ENCODE measurements around the gene DUS1L.
A peak's percentile ranks its signal among the peaks of the same experiment; 100 is the strongest.
"Not testable (repeated sequence)": the region's sequence is repeated elsewhere in the genome, so short reads cannot be mapped to it uniquely, and the experiment has no call there.

Gene DUS1L

DNA sequence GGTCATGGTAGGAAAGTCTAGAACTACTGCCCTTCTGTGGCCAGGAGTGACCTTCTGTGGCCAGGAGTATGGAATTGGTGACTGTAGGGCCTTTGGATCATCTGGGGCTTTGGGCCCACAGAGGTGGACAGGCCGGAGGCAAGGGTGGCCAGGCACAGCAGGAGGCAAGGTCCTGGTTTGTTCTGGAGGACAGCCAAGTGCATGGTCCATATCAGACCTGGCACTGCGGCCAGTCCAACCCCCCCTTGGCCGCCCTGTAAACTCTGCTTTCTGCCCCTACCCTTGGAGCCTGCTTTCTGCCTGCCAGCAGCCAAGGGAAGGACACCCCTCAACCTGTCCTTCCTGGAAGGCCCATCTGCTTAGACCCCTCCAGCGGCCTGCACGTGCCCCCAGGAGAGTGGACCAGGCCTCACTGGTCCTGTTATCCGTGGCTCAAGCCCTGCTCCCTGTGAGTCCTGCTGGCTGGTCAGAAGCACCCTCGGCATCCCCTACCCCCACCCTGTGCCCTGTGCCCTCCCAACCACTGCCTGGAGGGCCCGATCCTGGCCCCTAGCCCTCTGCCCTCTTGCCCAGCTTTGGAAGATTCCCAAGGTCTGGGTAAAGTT, 25.8 kb downstream of the DUS1L start:
- DNase-seq (ENCODE audit: low read depth): no peak

DNA sequence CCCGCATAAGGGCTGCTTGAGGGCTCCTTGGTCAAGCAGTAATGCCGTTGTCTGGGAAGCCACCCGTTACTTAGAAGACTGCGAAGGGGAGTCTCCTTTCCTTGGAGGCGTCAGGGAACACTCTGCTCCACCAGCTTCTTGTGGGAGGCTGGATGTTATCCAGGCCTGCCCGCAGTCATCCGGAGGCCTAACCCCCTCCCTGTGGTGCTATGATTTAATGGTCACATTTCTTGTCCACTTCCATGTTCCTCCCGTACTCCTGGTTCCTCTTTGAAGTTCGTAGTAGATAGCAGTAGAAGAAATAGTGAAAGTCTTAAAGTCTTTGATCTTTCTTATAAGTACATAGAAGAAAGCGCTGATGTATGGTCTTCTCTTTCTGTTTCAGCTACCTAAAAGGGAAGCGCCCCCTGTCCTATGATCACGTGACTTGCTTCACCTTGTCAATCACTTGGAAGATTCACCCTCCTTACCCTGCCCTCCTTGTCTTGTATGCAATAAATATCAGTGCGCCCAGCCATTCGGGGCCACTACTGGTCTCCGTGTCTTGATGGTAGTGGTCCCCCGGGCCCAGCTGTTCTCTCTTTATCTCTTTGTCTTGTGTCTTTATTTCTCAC, 26.7 kb downstream of the DUS1L start:
- not testable (repeated sequence) for DNase-seq (ENCODE audit: low read depth)

DNA sequence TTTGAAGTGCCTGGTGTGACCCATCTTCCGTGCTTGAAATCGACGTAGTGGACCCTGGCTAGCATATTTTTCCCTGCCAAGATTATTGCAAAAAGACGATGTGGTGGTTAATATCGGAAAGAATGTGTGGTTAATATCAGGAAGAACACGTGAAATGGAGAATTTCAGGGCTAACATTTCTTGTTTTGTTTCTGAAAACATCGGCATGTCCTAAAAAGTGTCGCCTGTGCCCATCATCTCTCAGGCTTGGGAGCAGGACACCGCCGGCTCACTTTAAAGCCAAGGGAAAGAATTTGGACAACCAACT, 27.8 kb downstream of the DUS1L start:
- no peak for DNase-seq (ENCODE audit: low read depth)

DNA sequence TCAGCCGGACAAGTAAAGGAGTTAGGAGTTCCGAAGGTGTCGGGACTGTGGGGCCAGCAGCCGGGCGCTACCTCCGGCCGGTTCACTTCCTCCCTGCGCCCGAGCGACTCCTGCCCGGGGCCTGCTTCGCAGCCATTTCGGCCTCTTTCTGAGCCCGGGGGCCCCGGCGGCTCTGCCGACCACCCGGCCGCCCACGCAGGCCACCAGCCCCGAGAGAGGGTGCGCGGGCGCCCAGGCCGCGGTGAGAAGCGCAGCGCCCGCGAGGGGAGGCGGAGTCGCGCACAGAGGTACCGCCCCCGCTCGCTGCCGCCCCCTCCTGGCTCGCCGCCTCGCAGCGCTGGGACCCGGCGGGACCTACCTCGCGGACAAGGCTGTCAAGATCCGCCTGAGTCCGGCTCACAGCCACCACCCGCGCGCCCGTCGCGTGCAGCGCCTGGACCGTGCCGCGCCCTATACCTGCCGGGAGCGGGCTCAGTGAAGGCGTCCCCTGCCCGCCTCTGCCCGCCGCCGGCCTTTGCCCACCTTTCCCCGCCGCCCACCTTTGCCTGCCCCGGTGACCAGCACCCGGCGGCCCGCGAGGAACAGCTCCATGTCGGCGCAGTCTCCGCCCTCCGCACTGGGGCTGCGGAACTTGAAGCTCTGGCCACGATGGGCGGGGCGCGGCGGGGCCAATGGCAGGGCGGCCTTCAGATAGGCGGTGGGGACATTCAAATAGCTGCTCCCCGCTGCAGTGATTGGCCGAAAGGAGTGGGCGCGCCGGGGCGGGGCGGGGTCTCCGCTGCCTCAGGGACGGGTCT, 28.3 kb downstream of the DUS1L start, which contains the start of gene DCXR:
DCXR (minus strand) TSS at position 606 of the 797 bp plus-strand sequence; CDS start at position 591, 15 bp downstream.
- DNase-seq (ENCODE audit: low read depth): peak; percentile 92

DNA sequence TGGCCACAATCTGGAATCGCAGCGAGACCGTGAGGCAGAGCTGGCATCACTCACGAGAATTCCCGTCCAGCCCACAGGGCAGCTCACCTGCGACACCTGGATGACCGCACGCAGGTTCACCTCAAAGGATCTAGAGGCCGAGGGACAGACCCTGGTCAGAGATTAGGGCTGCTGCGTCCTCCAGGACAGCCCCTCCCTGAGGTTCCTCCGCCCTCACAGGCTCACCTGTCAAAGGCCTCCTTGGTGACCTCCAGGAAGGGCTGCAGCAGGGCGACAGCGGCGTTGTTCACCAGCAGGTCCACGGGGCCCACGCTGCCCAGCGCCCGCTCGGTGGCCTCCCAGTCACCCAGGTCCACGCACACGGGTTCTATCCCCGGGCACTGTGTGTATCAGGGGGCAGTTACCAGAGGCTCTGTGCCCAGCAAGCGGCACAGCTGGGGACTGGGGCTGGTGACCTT, 28.9 kb downstream of the DUS1L start:
- no peak for DNase-seq (ENCODE audit: low read depth)

DNA sequence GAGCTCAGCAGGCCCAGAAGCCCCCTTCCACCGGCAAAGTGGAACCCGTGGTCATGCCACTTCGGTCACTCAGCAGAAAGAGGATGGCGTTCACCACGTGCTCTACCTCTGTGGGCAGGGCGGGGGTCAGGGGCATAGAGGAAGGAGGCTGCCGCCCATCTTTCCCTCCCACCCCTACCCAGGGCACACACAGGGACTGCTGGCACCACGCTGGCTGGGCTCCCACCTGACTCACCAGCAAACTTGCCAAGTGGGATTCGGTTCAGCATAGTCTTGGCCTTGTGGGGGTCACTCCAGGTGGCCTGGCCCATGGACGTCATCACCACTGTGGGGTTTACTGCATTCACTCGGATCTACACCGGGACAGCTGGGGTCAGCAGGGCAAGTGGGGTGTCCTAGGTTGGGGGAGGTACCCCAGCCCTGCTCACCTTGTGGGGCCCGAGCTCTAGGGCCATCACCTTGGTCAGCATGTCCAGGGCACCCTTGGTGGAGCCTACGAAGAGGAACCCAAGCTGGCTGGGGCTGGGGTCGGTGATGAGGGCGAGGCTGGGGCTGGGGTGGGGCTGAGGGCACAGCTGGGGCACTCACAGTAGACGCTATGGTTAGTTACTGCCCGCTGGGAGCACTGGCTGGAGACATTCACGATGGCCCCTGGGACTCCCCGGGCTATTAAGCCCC, 29.5 kb downstream of the DUS1L start:
- no peak for DNase-seq (ENCODE audit: low read depth)

DNA sequence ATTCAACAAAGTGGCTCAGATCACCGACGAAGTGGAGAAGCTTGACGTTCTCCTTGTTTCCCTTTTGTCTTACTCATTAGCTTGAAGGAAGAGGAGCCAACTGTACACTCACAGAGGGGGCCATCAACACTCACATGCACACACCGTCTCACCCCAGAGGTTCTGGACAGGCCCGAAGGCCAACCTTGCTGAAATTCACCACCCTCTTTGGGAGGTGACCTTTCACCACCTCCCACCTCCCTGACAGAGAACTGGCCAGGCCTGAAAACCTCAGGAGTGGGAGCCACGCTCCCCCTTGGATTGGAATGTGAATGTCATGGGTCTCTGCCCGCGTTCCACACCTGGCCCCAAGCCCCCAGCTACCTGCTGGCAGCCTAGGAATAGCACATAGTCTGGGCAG, 30.1 kb downstream of the DUS1L start:
- DNase-seq (ENCODE audit: low read depth): no peak

DNA sequence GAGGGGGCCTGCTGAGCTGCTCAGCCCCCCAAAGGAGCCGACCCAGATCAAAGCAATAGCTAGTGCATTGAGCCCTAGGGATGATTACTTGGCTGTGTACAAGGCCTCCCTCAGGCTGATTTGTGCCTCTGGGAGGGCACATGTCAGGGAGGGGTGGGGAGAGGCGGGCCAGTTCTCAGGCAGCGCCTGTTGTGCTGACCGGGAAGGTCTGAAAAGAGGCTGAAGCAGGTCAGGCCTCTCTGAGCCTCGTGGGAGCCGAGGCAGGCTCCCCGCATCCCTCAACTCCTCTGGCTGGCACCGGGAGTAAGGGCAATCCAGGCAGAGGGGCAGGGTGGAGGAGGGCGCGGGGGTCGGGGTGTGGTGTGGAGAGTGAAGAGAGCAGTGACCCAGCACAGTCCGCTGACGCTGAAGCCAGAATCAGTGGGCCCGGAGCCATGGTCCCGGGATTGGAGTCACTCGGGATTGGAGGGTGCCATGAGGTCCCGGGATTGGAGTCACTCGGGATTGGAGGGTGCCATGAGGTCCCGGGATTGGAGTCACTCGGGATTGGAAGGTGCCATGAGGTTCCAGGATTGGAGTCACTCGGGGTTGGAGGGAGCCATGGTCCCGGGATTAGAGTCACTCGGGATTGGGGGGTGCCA, 31.1 kb downstream of the DUS1L start:
- no peak for DNase-seq (ENCODE audit: low read depth)

DNA sequence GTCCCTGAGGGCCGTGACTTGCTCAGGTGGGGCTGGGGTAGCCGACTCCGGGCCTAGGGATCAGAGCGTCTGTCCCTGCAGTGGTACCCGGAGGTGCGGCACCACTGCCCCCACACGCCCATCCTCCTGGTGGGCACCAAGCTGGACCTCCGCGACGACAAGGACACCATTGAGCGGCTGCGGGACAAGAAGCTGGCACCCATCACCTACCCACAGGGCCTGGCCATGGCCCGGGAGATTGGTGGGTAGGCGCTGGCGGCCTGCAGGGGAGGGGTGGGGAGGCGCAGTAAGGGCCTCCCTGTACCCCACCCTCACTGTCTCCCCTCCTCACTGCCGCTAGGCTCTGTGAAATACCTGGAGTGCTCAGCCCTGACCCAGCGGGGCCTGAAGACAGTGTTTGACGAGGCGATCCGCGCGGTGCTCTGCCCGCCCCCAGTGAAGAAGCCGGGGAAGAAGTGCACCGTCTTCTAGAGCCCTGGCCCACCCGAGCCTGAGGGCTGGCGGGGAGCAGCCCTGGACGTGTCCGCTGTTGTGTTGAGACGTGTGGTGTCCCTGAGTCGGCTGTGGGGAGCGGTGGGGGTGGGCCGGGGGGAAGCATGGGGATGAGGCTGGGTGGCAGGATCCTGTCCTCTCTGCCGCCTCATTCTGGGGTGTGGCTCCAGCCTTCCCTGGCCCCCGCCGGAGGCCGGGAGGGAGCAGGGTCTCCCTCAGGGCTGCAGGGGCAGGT, 32.1 kb downstream of the DUS1L start:
- DNase-seq (ENCODE audit: low read depth): no peak

DNA sequence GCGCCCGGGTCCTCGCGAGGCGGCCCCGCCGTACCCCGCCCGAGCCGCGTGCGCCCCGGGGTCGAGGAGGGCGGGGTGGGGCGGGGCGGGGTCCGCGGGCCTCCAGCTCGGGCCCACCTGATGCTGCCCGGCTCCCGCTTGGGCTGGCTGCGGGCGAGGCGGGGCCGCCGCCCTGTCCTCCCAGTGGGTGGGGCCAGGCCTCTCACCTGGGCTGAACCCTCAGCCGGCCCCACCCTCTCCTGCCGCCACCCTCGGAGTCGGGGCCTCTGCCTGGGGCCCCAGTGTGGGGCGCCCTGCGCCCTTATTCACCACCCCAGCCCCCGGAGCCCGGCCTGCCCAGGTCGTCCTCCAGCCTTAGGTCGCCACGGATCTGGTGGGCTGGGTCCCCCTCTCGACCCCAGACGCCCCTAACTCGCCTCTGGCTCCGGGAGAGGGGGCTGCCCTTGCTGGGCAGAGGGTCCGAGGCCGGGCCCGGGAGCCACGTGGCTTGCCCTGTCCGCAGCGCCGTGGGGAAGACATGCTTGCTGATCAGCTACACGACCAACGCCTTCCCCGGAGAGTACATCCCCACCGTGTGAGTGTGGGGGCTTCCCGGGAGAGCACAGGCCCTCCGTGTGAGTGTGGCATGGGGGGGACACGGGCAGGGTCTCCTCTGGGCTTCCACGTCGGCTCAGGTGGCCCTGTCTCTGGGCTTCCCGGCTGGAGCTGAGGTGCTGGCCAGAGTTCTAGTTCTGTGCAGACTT, 33.5 kb downstream of the DUS1L start:
- no peak for DNase-seq (ENCODE audit: low read depth)

DNA sequence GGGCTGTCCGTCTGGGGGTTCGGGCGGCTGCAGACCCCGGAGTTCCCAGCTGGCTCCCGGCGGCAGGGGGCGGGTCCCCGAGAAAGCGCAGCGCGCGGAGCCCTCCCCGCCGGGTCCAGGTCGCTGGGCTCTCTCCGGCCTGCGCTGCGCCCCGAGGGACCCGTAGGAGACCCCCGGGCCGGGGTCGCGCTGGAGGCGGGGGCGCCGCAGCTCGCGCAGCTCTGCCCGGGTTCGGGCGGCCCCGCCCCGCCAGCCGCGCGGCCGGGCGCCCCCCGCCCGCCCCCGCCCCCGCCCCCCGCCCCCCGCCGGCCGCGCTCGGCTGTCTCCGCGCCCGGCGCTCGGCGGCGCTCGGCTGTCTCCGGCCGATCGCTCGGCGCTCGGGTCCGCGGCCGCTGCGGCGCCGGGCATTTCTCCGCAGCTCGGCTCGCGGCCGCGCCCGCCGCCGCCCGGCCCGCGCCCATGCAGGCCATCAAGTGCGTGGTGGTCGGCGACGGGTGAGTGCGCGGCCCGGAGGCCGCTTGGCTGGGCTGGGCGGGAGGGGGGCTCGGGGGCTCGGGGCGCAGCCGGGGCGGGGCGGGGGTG, 34.2 kb downstream of the DUS1L start, which contains the start of gene RAC3:
RAC3 (plus strand) TSS at position 376 of the 582 bp plus-strand sequence; CDS start at position 460, 84 bp downstream.
- DNase-seq (ENCODE audit: low read depth): no peak

DNA sequence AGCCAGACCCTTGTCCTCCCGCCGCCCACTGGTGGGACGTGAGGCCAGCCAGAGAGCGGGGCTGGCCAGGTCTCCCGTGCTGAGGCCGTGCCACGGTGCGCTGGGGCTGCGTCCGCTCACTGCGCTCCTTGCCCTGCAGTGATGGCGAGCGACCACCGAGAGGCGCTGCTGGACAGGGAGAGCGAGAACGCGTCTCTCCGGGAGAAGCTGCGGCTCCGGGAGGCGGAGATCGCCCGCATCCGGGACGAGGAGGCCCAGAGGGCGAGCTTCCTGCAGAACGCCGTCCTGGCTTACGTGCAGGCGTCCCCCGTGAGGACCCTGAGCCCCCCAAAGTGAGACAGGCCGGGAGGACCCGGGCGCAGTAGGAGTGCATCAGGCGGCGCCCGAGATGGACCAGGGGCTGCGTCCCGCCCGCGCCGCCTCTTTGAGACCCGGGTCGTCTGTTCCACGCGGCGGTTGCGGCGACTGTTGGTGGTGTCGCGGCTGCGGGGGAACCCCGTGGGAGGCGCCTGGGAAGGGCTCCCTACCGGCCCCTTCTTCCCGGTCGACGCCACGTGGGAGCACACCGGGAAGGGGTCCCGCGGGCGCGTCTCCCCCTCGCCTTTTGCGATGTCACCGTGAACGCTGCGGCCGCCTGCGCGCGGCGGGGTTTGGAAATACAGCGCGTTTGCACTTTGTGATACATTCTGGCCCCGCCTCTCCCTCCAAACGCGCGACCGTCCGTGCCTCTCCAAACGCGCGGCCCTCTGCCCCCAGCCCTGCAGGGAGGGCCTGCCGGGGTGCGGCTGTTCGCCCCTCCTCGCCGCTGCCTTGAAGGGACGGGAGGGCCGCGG, 34.9 kb downstream of the DUS1L start:
- DNase-seq (ENCODE audit: low read depth): peak; percentile 76

DNA sequence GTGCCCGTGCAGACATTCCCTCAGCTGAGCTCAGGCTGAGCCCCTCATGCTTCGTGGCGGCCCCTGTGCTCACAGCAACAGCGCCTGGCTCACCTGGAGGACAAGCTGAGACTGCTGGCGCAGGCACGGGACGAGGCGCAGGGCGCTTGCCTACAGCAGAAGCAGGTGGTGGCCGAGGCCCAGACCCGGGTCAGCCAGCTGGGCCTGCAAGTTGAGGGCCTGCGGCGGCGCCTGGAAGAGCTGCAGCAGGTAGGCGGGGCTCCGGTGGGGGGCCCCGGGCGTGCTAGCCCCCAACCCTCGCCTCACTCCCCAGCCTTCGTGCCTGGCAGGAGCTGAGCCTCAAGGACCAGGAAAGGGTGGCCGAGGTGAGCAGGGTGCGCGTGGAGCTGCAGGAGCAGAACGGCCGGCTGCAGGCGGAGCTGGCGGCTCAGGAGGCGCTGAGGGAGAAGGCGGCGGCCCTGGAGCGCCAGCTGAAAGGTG, 35.6 kb downstream of the DUS1L start:
- no peak for DNase-seq (ENCODE audit: low read depth)

DNA sequence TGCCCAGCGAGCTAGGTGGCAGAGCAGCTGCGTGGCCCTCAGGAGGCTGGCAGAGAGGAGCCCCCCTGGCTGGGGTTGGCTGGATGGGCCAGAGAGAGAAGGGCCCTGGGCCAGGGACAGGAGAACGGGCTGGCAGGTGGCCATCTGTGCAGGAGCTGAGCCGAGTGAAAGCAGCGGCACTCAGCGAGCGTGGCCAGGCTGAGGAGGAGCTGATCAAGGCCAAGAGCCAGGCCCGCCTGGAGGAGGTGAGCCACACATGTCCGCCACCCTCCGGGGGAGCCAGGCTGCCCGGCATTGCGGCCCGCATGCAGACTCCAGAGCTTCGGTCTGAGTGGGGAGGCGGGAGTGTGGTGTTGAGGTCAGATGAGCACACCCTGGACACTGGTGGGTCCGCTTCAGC, 36.2 kb downstream of the DUS1L start:
- no peak for DNase-seq (ENCODE audit: low read depth)

DNA sequence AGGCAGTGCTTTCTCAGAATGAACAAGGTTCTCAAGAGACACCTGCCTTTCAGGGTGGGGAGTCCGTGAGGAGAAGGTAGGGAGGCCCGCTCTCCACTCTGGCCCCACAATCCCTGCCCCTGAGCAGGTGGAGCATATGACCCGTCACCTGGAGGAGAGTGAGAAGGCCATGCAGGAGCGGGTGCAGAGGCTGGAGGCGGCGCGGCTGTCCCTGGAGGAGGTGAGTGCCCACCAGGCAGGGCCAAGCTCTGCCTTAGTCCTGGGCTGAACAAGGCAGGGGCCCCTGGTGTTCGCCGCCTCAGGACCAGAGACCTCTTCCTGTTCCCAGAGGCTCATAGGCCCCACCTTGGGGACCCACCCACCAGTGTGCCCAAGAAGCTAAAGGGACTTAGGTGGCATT, 36.6 kb downstream of the DUS1L start:
- DNase-seq (ENCODE audit: low read depth): no peak

DNA sequence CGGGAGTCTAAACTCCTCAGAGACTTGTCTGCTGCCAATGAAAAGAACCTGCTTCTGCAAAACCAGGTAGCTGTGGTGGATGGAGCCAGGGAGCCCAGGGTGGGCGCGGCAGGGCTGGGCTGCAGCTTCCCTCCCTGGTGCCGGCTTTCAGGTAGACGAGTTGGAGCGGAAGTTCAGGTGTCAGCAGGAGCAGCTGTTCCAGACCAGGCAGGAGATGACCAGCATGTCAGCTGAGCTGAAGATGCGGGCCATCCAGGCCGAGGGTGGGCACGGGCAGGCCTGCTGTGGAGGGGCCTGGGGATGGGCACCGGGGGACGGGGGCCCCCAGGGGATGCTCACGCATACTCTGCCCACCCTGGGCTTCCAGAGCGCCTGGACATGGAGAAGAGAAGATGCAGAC, 37.4 kb downstream of the DUS1L start:
- DNase-seq (ENCODE audit: low read depth): no peak

DNA sequence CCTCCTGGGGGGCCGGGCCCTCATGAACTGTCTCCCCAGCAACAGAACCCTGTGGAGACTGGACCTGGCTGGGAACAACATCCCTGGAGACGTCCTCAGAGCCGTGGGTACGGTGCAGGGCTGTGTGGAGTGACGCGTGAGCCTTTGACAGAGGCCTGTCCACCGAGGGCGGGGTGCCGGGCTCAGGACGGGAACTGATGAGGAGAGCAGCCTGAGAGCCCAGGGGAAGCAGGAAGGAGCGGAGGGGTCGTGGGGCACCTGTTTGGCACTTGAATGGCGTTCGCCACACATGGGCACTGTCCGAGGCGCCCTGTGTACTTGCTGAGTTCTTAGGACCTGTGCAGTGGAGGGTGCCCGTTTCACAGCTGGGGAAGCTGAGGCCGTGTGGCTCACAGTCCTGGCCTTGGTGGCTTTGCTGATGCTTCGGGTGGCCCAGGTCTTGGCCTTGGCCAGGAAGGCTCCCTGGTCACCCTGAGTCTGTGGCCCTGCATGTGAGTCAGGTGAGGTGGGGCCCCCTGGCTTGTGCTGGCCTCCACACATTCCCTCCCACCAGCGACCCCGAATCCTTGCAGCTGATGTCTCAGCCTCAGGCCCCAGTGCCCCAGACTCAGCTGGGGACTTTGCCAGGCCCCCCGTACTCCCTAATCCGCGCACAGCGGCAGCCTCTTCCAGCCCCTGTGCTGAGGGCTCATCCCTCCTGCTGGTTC, 40.0 kb downstream of the DUS1L start:
- no peak for DNase-seq (ENCODE audit: low read depth)

DNA sequence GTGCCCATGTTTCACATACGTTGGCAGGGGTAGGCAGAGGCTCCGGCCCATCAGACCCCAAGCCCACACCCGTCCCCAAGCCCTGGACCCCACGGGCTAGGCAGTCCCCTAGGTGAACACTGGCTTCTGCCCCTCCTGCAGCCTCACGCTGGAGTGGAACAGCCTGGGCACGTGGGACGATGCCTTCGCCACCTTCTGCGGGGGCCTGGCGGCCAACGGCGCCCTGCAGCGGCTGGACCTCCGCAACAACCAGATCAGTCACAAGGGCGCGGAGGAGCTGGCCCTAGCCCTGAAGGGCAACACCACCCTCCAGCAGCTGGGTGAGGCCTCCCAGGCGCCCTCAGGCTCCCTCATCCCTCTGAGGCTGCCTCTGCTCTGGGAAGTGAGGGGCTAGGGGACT, 40.7 kb downstream of the DUS1L start:
- DNase-seq (ENCODE audit: low read depth): no peak

All from activated T-cell treated with anti-CD3 and anti-CD28 coated beads for 24 hours (primary cell).